Pancreas (tissue), 10 donors: ENCODE data around the gene CCDC136. TPM values are rescaled to one million over a fixed set of nuclear protein-coding genes. Genes with fewer than 3 reads are reported as not detected.

Source experiments
- ATAC-seq, 4 donors: fragments of 200-7000 bp; cut with Tn5 transposase; one replicate each; pipeline versions ENCODE4 v1.8.0 to v1.9.1; 2020; ENCODE audit warnings: mild to moderate bottlenecking in 4 of 4, moderate library complexity in 4 of 4
- DNase-seq, 6 donors: peaks; one replicate each; pipeline ENCODE4 v3.0.0-alpha.2; 2020
- FAIRE-seq: peaks from 2 replicates; lab custom pipeline; 2012; peaks lifted over from hg19 to GRCh38; lab: Jason Lieb, UNC
- H3K27ac ChIP-seq, 4 donors: fragments of 200-600 bp; sonication (generic); 1 replicate in 3 of 4; 2 replicates in 1 of 4; pipeline versions ENCODE4 v1.5.0 to v1.8.0; 2020
- H3K27me3 ChIP-seq, 4 donors: fragments of 200-600 bp; one replicate each; pipeline ENCODE4 v1.8.0; 2021
- H3K36me3 ChIP-seq, 3 donors: fragments of 200-600 bp; sonication (generic) in 1 of 3; one replicate each; pipeline versions ENCODE4 v1.5.0 to v1.8.0; 2020 to 2021
- H3K4me1 ChIP-seq, 3 donors: fragments of 200-600 bp; one replicate each; pipeline ENCODE4 v1.8.0; 2021
- H3K4me3 ChIP-seq, 4 donors: fragments of 200-600 bp; sonication (generic) in 2 of 4; one replicate each; pipeline versions ENCODE4 v1.5.0 to v1.8.0; 2020 to 2021
- H3K9me3 ChIP-seq, 4 donors: fragments of 200-600 bp; one replicate each; pipeline ENCODE4 v1.8.0; 2021
- WGBS, 2 donors: extraction: QIAGEN DNeasy Blood & Tissue Kit; methylation state at CpG; one replicate each; pipeline ENCODE4 v1.1.7; 2013; 5-methylcytosine and 5-hydroxymethylcytosine counted together
- intact Hi-C, 3 donors: fragments of 100-400 bp; cut with DNase I; formaldehyde crosslinking; loops; one replicate each; pipeline versions ENCODE4 v1.11.1 to v1.14.2; 2022
- polyA plus RNA-seq, 2 donors: library from polyadenylated mRNA; stranded (reverse); fragments of 200-250 nt; gene quantifications; one replicate each; pipeline ENCODE4 v1.2.3, GENCODE V29; 2013
- total RNA-seq, 6 donors: library from RNA; stranded (reverse); fragmentation: NEBNext Ultra II Directional in 4 of 6; extraction: Animal tissue kit (Norgen Biotek cat#: 25700) in 4 of 6; gene quantifications; one replicate each; pipeline versions ENCODE4 v1.2.1 to v1.2.4, GENCODE V29; 2021 to 2023
- TF ChIP-seq, protein P1 (sequence below), 4 donors: fragments of 200-600 bp; sonication (generic) in 3 of 4; IDR thresholded peaks; one replicate each; pipeline versions ENCODE4 v1.5.0 to v1.8.0; 2021; ENCODE audit warnings: antibody characterized with exemption in 4 of 4
- donor health status: healthy with polysubstance abuse.
- donor health status: DM: no; HTN: no; CAD: no; lungs with moderate emphysema.
- donor health status: DM: no; HTN: no; CAD: no.
- donor health status: control.
- donor health status: control.
- donor health status: Bipolar disorder and iron deficiency.
- donor health status: DM: yes; HTN: yes; CAD: no.
- donor health status: DM: no; HTN: no; CAD: no.
- donor health status: DM: no; HTN: no; CAD: no.
- donor health status: DM: yes; HTN: yes; CAD: no.

The CCDC136 gene
- total and polyA plus RNA-seq, 8 donors = 0.66 to 2.9 (median 1.3) TPM

DNA sequence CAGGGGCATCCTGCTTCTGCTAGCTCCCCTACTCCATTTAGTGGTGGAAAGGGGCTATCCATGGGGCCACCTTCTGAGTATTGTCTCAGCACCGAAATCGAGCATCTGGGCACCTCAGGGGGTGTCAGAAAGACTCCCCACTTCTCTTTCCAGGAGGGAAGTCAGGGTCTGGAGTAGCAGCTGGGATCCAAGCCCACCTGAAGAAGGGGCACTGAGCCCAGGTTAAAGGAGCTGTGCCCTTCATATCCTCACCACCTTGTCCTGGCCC lies 41.0 kb downstream of the CCDC136 start:
- Histone ChIP-seq H3K27ac (no peak overlapping the region), H3K36me3 (no peaks in the 10 kb centered on the region), H3K4me1 (peaks cover 0 to 2% (median 0%) of the 10 kb centered on the region in 3 donors), H3K4me3 (no peak overlapping the region), H3K9me3 (no peaks in the 10 kb centered on the region), H3K27me3 (no peaks in the 10 kb centered on the region)
- TF ChIP-seq, protein P1, sequence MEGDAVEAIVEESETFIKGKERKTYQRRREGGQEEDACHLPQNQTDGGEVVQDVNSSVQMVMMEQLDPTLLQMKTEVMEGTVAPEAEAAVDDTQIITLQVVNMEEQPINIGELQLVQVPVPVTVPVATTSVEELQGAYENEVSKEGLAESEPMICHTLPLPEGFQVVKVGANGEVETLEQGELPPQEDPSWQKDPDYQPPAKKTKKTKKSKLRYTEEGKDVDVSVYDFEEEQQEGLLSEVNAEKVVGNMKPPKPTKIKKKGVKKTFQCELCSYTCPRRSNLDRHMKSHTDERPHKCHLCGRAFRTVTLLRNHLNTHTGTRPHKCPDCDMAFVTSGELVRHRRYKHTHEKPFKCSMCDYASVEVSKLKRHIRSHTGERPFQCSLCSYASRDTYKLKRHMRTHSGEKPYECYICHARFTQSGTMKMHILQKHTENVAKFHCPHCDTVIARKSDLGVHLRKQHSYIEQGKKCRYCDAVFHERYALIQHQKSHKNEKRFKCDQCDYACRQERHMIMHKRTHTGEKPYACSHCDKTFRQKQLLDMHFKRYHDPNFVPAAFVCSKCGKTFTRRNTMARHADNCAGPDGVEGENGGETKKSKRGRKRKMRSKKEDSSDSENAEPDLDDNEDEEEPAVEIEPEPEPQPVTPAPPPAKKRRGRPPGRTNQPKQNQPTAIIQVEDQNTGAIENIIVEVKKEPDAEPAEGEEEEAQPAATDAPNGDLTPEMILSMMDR (IDR thresholded peaks at IDR 0.05) = no peak
- no peak for ATAC-seq
- FAIRE-seq = no peak
- intact Hi-C loops = no loop called here
- no peak for DNase-seq
- 45 to 47% methylated on average over 2 of the region's 2 CpGs for WGBS, 2 donors

DNA sequence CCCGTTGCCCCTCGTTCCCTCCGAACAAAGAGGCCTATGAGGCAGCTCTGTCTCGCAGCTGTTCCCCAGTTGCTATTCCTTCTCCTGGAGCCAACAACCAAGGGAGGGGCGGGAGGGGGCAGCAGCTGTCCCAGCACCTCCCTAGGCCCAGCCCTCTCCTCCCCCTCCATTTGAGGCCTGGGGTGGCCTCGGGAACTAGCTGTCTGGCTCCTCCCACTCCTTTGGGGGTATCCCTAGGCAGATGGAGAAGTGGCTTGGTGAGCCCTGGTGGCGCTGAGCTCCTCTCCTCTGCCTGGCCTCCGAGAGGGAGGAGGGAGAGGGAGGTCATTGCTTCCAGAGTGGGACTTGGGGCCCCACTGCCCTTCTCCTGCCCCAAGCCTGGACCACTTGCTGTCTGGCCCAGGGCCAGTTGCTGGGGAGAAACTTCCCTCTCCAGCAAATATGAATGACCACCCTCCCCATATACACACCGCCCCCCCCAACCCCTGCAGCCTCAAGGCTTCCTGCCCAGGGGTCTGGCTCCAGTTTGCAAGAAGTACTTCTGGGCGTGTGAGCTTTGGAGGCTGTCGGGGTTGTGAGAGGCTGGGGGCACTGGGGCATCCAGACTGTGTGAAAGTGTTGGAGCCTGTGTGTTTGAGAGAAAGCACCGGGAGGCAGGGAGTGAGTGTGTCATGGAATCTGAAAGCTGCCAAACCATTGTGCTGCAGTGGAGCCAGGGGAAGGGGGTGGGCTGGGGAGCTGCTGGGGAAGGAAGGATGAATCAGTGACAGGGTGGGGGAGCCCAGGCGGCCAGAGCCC lies 41.6 kb downstream of the CCDC136 start:
- FAIRE-seq (no peak), ATAC-seq (peak in 2 of 4 donors; percentile 10 to 31), DNase-seq (peak in 1 of 6 donors; percentile 48)
- Histone ChIP-seq H3K36me3 (no peaks in the 10 kb centered on the region), H3K4me1 (peaks cover 0 to 2% (median 0%) of the 10 kb centered on the region in 3 donors), H3K27me3 (no peaks in the 10 kb centered on the region), H3K4me3 (no peak overlapping the region), H3K9me3 (no peaks in the 10 kb centered on the region), H3K27ac (no peak overlapping the region)
- TF ChIP-seq, protein P1 (IDR thresholded peaks at IDR 0.05) = no peak
- 39 to 47% methylated on average over 12 to 13 of the region's 13 CpGs for WGBS, 2 donors
- intact Hi-C loops = no loop called here

DNA sequence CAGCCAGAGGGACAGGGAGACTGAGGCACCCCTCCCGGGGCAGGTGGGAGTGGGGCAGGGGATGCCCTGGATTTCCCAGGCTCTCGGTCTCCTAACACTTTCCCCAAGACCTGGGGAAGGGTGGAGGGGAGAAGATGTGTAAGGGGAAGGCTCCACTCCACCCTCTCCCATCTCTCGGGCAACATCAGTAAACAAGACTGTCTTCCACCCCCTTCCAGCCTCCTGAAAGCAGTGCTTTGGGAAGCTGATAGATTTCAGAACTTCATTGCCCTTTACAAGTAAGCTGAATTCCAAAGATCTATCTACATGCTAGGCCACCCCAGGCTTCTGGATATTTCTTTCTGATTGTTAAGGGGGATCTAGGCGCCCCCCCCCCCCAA lies 42.2 kb downstream of the CCDC136 start:
- Histone ChIP-seq H3K36me3 (no peaks in the 10 kb centered on the region), H3K4me3 (no peak overlapping the region), H3K9me3 (no peaks in the 10 kb centered on the region), H3K27ac (no peak overlapping the region), H3K4me1 (peaks cover 0 to 2% (median 0%) of the 10 kb centered on the region in 3 donors), H3K27me3 (no peaks in the 10 kb centered on the region)
- 37 to 42% methylated on average over 4 of the region's 4 CpGs for WGBS, 2 donors
- ATAC-seq (no peak), FAIRE-seq (no peak), DNase-seq (peak in 1 of 6 donors; percentile 49)
- intact Hi-C loops = no loop called here
- TF ChIP-seq, protein P1 (IDR thresholded peaks at IDR 0.05) = no peak

DNA sequence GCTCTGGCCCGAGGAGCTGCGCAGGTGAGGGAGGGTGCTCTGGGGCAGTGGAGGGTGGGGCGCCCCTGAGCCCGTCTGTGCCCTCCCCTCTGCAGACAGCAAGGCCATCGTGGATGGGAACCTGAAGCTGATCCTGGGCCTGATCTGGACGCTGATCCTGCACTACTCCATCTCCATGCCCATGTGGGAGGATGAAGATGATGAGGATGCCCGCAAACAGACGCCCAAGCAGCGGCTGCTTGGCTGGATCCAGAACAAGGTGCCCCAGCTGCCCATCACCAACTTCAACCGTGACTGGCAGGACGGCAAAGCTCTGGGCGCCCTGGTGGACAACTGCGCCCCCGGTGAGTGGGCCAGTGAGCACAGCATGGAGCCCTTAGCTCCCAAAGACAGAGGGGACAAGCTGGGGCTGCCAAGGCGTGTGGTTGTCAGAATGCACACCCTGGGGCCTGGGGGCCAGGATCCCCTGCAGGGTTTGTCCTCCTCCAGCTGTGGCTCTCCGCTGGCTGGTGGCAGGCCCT lies 43.5 kb downstream of the CCDC136 start:
- Histone ChIP-seq H3K4me3 (no peak overlapping the region), H3K9me3 (no peaks in the 10 kb centered on the region), H3K36me3 (no peaks in the 10 kb centered on the region), H3K4me1 (no peaks in the 10 kb centered on the region), H3K27ac (no peak overlapping the region), H3K27me3 (no peaks in the 10 kb centered on the region)
- no peak for ATAC-seq
- intact Hi-C loops = no loop called here
- FAIRE-seq = no peak
- WGBS, 2 donors = 79 to 89% methylated on average over 16 of the region's 16 CpGs
- peak in 1 of 6 donors; percentile 41 for DNase-seq
- TF ChIP-seq, protein P1 (IDR thresholded peaks at IDR 0.05) = no peak
